SIG-M5 treated with dmso at 0.1 percent for 504 hours (cell line): ENCODE results near the gene NME2.

Experiments
- DNase-seq: peaks from one replicate; lab custom pipeline; 2025; ENCODE audit not compliant: unreplicated experiment; lab: John Stamatoyannopoulos, UW

NME2 gene

DNA sequence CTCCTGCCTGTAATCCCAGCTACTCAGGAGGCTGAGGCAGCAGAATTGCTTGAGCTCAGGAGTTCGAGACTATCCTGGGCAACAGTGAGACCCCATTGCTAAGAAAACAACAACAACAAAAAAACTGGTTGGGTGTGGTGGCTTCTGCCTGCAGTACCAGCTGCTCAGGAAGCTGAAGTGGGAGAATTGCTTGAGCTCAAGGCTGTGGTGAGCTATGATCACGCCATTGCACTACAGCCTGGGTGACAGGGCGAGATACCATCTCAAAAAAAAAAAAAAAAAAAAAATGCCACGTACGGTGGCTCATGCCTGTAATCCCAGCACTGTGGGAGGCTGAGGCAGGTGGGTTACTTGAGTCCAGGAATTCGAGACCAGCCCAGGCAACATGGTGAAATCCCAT lies 34.1 kb downstream of the NME2 start:
- no peak for DNase-seq

DNA sequence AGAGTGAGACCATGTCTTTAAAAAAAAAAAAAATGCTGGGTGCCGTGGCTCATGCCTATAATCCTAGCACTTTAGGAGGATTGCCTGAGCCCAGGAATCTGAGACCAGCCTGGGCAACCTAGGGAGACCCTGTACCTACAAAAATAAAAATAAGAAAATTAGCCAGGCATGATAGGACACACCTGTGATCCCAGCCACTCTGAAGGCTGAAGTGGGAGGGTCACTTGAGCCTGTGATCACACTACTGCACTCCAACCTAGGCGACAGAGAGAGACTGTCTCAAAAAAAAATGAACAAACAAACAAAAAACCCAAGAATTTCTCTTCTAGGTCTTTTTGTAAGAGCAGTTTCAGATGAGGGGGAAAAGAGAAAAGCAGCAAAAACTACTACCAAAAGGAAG lies 34.6 kb downstream of the NME2 start:
- no peak for DNase-seq

DNA sequence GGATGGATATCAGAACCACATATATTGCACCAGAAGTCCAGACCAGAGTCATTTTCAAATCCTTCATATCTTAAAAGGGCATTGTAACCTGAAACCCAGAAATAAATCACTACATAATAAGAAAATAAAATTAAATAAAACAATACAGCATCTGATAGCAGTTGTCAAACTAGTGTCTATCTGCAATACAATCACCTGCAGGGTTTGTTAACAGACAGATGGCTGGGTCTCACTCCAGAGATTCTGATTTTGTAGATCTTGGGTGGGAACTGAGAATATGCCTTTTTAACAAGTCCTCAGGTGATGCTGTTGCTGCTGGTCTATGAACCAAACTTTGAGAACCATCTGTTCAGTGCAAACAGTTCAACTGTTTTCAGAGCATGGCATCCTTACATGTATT lies 37.6 kb downstream of the NME2 start:
- DNase-seq = no peak

DNA sequence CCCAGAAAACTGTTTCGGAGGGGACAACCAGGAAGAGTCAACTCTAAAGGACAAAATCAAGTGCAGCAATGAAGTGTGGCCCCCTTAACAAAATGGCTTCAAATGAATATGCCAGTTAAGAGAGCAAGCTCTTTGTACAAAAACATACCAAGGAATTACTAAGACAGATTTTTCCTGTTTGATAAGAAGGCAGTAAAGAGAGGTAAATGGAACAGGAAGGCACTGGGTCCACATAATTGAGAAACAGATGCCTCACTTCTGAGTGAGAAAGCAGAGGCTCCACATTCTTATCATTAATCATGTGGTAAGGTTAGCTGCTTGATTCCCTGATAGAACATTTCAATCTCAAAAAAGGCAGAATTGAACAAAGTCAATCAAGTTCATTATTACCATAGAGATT lies 48.7 kb downstream of the NME2 start:
- no peak for DNase-seq

DNA sequence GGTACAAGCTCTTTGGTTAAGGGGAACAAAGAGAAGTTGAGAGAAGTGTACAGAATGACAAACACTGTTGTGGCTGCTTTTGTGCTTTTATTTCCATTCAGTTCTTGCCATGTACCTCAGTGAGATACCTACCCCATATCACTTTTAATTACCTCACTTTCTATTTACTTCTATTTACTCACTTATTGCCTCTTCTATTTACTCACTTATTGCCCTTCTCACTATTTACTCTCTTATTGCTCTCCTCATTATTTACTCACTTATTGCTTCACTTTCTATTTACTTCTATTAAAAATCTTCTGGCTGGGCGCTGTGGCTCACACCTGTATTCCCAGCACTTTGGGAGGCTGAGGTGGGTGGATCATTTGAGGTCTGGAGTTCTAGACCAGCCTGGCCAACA lies 51.7 kb downstream of the NME2 start:
- DNase-seq = no peak

DNA sequence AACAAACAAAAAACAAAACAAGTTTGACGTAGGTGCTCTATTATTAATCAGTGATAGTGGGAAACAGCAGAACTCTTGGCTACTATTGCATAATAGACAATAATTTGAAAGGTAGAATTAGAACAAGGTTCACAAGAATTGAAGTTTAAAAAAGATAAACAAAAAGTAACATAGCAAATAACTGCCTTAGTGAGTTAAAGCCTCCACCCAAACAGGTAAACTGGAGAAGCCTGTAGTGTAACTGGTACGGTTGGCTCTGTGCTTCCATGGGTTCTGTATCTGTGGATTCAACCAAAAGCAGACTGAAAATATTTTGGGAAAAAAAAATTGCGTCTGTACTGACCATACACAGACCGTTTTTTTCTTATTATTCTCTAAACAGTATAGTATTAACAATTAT lies 55.1 kb downstream of the NME2 start:
- DNase-seq = no peak
